PC-3 (cell line): ENCODE results near the gene GADL1. TPM values are rescaled to one million over a fixed set of nuclear protein-coding genes. Genes with fewer than 3 reads are reported as not detected.

Experiments
- ATAC-seq: fragments of 200-7000 bp; cut with Tn5 transposase; 2 replicates; pipeline ENCODE4 v1.9.1; 2020; ENCODE audit warnings: mild to moderate bottlenecking, moderate library complexity
- BruUV-seq: library from RNA; stranded (reverse); fragments of 400-500 nt; replicated peaks from 2 replicates; lab custom pipeline; 2021; lab: Mats Ljungman, UMichigan
- CTCF ChIA-PET: fragments of 300-600 bp; sonication (Branson Sonifier 250); formaldehyde crosslinking; loops from one replicate; lab custom pipeline; 2022; ENCODE audit warnings: antibody characterized with exemption; lab: Charles Lee
- POLR2A ChIA-PET: fragments of 300-600 bp; sonication (Branson Sonifier 250); formaldehyde crosslinking; loops from one replicate; lab custom pipeline; 2022; ENCODE audit warnings: antibody characterized with exemption; ENCODE audit not compliant: unreplicated experiment; lab: Charles Lee
- DNase-seq: peaks from one replicate; pipeline ENCODE4 v3.0.0-alpha.2; 2015
- H2AFZ ChIP-seq: fragments of 300-600 bp; sonication (generic); 2 replicates; pipeline ENCODE4 v1.6.0; 2016; ENCODE audit warnings: antibody characterized with exemption, low read length
- H3F3A ChIP-seq: fragments of 300-600 bp; sonication (generic); one replicate; pipeline ENCODE4 v1.6.0; 2017; ENCODE audit warnings: antibody characterized with exemption, low read length, control low read depth, mild to moderate bottlenecking; ENCODE audit not compliant: unreplicated experiment
- H3K27ac ChIP-seq: fragments of 300-600 bp; sonication (generic); 2 replicates; pipeline ENCODE4 v1.5.1; 2016; ENCODE audit warnings: mild to moderate bottlenecking, low read length
- H3K27me3 ChIP-seq: fragments of 300-600 bp; sonication (generic); 2 replicates; pipeline ENCODE4 v1.6.1; 2016; ENCODE audit warnings: low read length, mixed read lengths
- H3K36me3 ChIP-seq: fragments of 300-600 bp; sonication (generic); 2 replicates; pipeline ENCODE4 v1.6.1; 2016; ENCODE audit warnings: low read depth, mixed run types, low read length, mixed read lengths
- H3K4me1 ChIP-seq: fragments of 300-600 bp; sonication (generic); 2 replicates; pipeline ENCODE4 v1.5.1; 2016; ENCODE audit warnings: low read length; ENCODE audit not compliant: insufficient read depth
- H3K4me2 ChIP-seq: fragments of 300-600 bp; sonication (generic); 2 replicates; pipeline ENCODE4 v1.6.0; 2016; ENCODE audit warnings: low read length
- H3K4me3 ChIP-seq: fragments of 300-600 bp; sonication (generic); 2 replicates; pipeline ENCODE4 v1.5.1; 2016; ENCODE audit warnings: mild to moderate bottlenecking, low read length, mixed read lengths
- H3K79me2 ChIP-seq: fragments of 300-600 bp; sonication (generic); 2 replicates; pipeline ENCODE4 v1.6.1; 2017; ENCODE audit warnings: low read length, mixed read lengths
- H3K9ac ChIP-seq: fragments of 300-600 bp; sonication (generic); 2 replicates; pipeline ENCODE4 v1.6.0; 2016; ENCODE audit warnings: mild to moderate bottlenecking, low read length
- H3K9me2 ChIP-seq: fragments of 300-600 bp; sonication (generic); replicated peaks from 2 replicates; pipeline ENCODE4 v1.6.1; 2016; ENCODE audit warnings: mixed run types, low read length, mixed read lengths
- H3K9me3 ChIP-seq: fragments of 300-600 bp; sonication (generic); 2 replicates; pipeline ENCODE4 v1.6.1; 2016; ENCODE audit warnings: low read length, mixed read lengths
- H4K20me1 ChIP-seq: fragments of 300-600 bp; sonication (generic); 2 replicates; pipeline ENCODE4 v1.6.1; 2016; ENCODE audit warnings: low read length, mixed read lengths
- EZH2 ChIP-seq: fragments of 300-600 bp; sonication (generic); IDR thresholded peaks from one replicate; pipeline ENCODE4 v1.6.1; 2017; ENCODE audit warnings: antibody characterized with exemption, mild to moderate bottlenecking, low read length; ENCODE audit not compliant: unreplicated experiment
- EZH2phosphoT487 ChIP-seq: fragments of 300-600 bp; sonication (generic); IDR thresholded peaks from 2 replicates; pipeline ENCODE4 v1.6.1; 2018; ENCODE audit warnings: mild to moderate bottlenecking, antibody characterized with exemption, low read length, borderline replicate concordance
- intact Hi-C: fragments of 100-400 bp; cut with micrococcal nuclease; formaldehyde crosslinking; loops from 2 replicates; pipeline ENCODE4 v1.9.0; 2023
- total RNA-seq: library from RNA; depleted of rRNA; stranded (reverse); fragments of >200 nt; gene quantifications from 2 replicates; pipeline ENCODE4 v1.2.3, GENCODE V29; 2014
- TF ChIP-seq, protein P1 (sequence below): fragments of 300-600 bp; sonication (generic); conservative IDR thresholded peaks from 2 replicates; pipeline ENCODE4 v1.5.1; 2017; ENCODE audit warnings: antibody characterized with exemption, low read depth, mild to moderate bottlenecking, low read length

GADL1 gene
- total RNA-seq, 1 experiment from 2014 or later: not detected

DNA sequence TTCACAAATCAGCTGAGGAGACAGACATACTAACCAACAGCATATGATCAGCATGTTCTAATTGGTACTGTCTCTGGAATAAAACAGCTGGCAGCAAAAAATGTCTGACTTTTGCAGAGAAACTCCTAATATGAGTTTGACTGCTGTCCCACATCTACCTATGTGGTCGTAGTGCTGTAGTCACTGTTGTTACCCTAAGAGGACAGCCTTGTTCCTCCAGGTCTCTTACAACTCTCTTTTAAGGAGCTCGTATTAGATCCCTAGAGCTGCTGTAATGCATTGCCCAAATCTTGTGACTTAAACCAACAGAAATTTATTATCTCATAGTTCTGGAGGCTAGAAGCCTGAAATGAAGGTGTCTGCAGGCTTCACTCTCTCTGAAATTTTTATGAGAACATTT is 195.9 kb downstream of the GADL1 start:
- CTCF ChIA-PET: no interaction called here
- H3K36me3 ChIP-seq: peaks cover 29% of the 10 kb centered on the region
- no peak overlapping the region for H2AFZ ChIP-seq
- no peak for ATAC-seq
- no peak for TF ChIP-seq EZH2phosphoT487
- no peak for TF ChIP-seq EZH2
- TF ChIP-seq, protein P1, sequence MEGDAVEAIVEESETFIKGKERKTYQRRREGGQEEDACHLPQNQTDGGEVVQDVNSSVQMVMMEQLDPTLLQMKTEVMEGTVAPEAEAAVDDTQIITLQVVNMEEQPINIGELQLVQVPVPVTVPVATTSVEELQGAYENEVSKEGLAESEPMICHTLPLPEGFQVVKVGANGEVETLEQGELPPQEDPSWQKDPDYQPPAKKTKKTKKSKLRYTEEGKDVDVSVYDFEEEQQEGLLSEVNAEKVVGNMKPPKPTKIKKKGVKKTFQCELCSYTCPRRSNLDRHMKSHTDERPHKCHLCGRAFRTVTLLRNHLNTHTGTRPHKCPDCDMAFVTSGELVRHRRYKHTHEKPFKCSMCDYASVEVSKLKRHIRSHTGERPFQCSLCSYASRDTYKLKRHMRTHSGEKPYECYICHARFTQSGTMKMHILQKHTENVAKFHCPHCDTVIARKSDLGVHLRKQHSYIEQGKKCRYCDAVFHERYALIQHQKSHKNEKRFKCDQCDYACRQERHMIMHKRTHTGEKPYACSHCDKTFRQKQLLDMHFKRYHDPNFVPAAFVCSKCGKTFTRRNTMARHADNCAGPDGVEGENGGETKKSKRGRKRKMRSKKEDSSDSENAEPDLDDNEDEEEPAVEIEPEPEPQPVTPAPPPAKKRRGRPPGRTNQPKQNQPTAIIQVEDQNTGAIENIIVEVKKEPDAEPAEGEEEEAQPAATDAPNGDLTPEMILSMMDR: no peak
- no peak overlapping the region for H3K4me2 ChIP-seq
- no TSS peak for BruUV-seq
- no peaks in the 10 kb centered on the region for H3K79me2 ChIP-seq
- no peak overlapping the region for H3K9ac ChIP-seq
- H3K27ac ChIP-seq: no peak overlapping the region
- H3K4me3 ChIP-seq: no peak overlapping the region
- H3K4me1 ChIP-seq: no peaks in the 10 kb centered on the region
- no peaks in the 10 kb centered on the region for H3K9me2 ChIP-seq
- H4K20me1 ChIP-seq: no peaks in the 10 kb centered on the region
- POLR2A ChIA-PET: no interaction called here
- DNase-seq: no peak
- no peaks in the 10 kb centered on the region for H3F3A ChIP-seq
- H3K9me3 ChIP-seq: 0 out of 2 replicates have a peak, but pooled peaks cover 7% of the 10 kb centered on the region
- H3K27me3 ChIP-seq: no peaks in the 10 kb centered on the region
- intact Hi-C loops: loop anchor here (10.0 kb wide), 1 partner anchor 684 kb away; no protein-coding TSS in a partner anchor

DNA sequence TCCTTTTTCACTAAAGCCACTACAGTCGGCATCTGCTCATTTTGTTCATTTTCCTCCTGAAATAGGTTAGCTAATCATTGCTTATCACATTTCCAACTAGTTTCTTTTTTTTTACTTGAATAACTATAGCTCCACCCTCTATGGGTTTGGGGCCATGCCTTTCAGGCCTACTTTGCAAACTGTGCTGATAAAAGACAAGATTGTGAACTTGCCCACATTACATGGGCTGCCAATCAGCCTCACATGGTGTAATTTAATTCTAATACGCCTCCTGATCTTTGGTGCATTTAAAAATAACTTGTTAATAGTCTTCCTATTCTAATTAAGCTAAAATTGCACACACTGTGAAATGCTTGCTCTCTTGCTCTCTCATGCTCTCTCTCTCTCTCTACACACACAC is 197.6 kb downstream of the GADL1 start:
- TF ChIP-seq EZH2: no peak
- TF ChIP-seq, protein P1: no peak
- TF ChIP-seq EZH2phosphoT487: no peak
- Histone ChIP-seq H4K20me1 (no peaks in the 10 kb centered on the region), H3K4me2 (no peak overlapping the region), H3K4me3 (no peak overlapping the region), H3K9ac (no peak overlapping the region), H3K79me2 (no peaks in the 10 kb centered on the region), H3K4me1 (peaks cover 16% of the 10 kb centered on the region), H3K36me3 (peaks cover 33% of the 10 kb centered on the region), H3F3A (no peaks in the 10 kb centered on the region), H3K27me3 (no peaks in the 10 kb centered on the region), H2AFZ (no peak overlapping the region), H3K27ac (no peak overlapping the region), H3K9me2 (no peaks in the 10 kb centered on the region), H3K9me3 (no peaks in the 10 kb centered on the region)
- POLR2A ChIA-PET: no interaction called here
- CTCF ChIA-PET: interaction anchor here (1.0 to 1.1 kb wide), 3 partner anchors 498 to 654 kb away, joined by 3 to 4 read pairs (median 4); no protein-coding TSS in a partner anchor
- ATAC-seq (no peak), DNase-seq (no peak)
- intact Hi-C loops: loop anchor here (10.0 kb wide), 1 partner anchor 682 kb away; no protein-coding TSS in a partner anchor
- BruUV-seq: no TSS peak

DNA sequence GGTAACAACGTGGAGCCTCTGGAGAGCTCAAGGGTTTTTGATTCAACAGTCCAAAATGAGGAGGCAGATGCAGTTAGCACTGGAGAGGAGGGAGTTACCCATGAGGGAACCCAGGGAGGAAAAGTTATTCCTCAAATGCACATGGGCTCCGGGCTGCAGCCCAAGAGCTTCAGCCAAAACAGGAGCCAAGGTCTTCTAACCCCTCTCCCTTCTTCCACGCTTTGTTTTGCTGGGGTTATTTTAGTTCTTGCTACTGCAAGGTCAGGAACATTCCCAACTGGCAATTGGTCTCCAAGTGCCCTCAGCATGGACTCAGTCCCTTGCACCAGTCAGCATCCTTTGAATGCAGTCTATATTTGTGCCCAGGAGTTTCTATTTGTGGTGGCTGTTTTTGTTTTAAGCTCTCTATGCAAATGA is 198.1 kb downstream of the GADL1 start:
- peaks cover 16% of the 10 kb centered on the region for H3K4me1 ChIP-seq
- no peak overlapping the region for H3K9ac ChIP-seq
- no peaks in the 10 kb centered on the region for H3K79me2 ChIP-seq
- ChIA-PET CTCF (interaction anchor here (1.0 to 1.1 kb wide), 3 partner anchors 497 to 654 kb away, joined by 3 to 4 read pairs (median 4); no protein-coding TSS in a partner anchor), POLR2A (no interaction called here)
- no TSS peak for BruUV-seq
- no peaks in the 10 kb centered on the region for H3K9me2 ChIP-seq
- H2AFZ ChIP-seq: no peak overlapping the region
- DNase-seq (no peak), ATAC-seq (no peak)
- no peak overlapping the region for H3K4me2 ChIP-seq
- TF ChIP-seq, protein P1: no peak
- no peak for TF ChIP-seq EZH2phosphoT487
- no peak for TF ChIP-seq EZH2
- no peaks in the 10 kb centered on the region for H3K27me3 ChIP-seq
- intact Hi-C loops: loop anchor here (10.0 kb wide), 1 partner anchor 682 kb away; no protein-coding TSS in a partner anchor
- H3K36me3 ChIP-seq: peaks cover 33% of the 10 kb centered on the region
- no peaks in the 10 kb centered on the region for H4K20me1 ChIP-seq
- H3K27ac ChIP-seq: no peak overlapping the region
- no peaks in the 10 kb centered on the region for H3K9me3 ChIP-seq
- H3K4me3 ChIP-seq: no peak overlapping the region
- no peaks in the 10 kb centered on the region for H3F3A ChIP-seq
